Spleen (tissue), 11 donors: ENCODE results near the gene PDE4A. TPM values are rescaled to one million over a fixed set of nuclear protein-coding genes. Genes with fewer than 3 reads are reported as not detected.
A peak's percentile ranks its signal among the peaks of the same experiment; 100 is the strongest.
"Not testable (repeated sequence)": the region's sequence is repeated elsewhere in the genome, so short reads cannot be mapped to it uniquely, and the experiment has no call there.

ENCODE experiments used
- DNase-seq: peaks from one replicate; pipeline ENCODE4 v3.0.0-alpha.2; 2020
- H3K27ac ChIP-seq, 8 donors: fragments of 200-600 bp; sonication (generic) in 7 of 8; 1 replicate in 4 of 8; 2 replicates in 4 of 8; pipeline versions ENCODE4 v1.5.0 to v1.8.0; 2016 to 2021; ENCODE audit warnings: inconsistent platforms in 4 of 8, mild to moderate bottlenecking in 4 of 8, moderate library complexity in 1 of 8
- H3K27me3 ChIP-seq, 7 donors: fragments of 200-600 bp; sonication (generic) in 6 of 7; replicated peaks in 1 of 7; 1 replicate in 4 of 7; 2 replicates in 3 of 7; pipeline versions ENCODE4 v1.5.0 to v1.8.0; 2016 to 2021; ENCODE audit warnings: inconsistent platforms in 3 of 7, mild to moderate bottlenecking in 1 of 7
- H3K36me3 ChIP-seq, 6 donors: fragments of 200-600 bp; sonication (generic) in 5 of 6; 1 replicate in 4 of 6; 2 replicates in 2 of 6; pipeline versions ENCODE4 v1.5.0 to v1.8.0; 2016 to 2021; ENCODE audit warnings: inconsistent platforms in 2 of 6
- H3K4me1 ChIP-seq, 6 donors: fragments of 200-600 bp; sonication (generic) in 5 of 6; 1 replicate in 3 of 6; 2 replicates in 3 of 6; pipeline versions ENCODE4 v1.5.0 to v1.8.0; 2016 to 2021; ENCODE audit warnings: inconsistent platforms in 3 of 6
- H3K4me3 ChIP-seq, 8 donors: fragments of 200-600 bp; sonication (generic) in 7 of 8; 1 replicate in 4 of 8; 2 replicates in 4 of 8; pipeline versions ENCODE4 v1.5.0 to v1.8.0; 2016 to 2021; ENCODE audit warnings: inconsistent platforms in 4 of 8, mild to moderate bottlenecking in 4 of 8, moderate library complexity in 2 of 8
- H3K9me3 ChIP-seq, 8 donors: fragments of 200-600 bp; sonication (generic) in 7 of 8; 1 replicate in 4 of 8; 2 replicates in 4 of 8; pipeline versions ENCODE4 v1.5.0 to v1.8.0; 2016 to 2021; ENCODE audit warnings: inconsistent platforms in 4 of 8
- CTCF ChIP-seq, 11 experiments: fragments of 200-600 bp in 7 of 11; fragments of 450-650 bp in 4 of 11; sonication (generic) in 4 of 11; IDR thresholded peaks in 8 of 11; conservative IDR thresholded peaks in 3 of 11; 1 replicate in 7 of 11; 2 replicates in 4 of 11; pipeline versions ENCODE4 v1.4.0 to v1.8.0; 2016 to 2021; ENCODE audit warnings: antibody characterized with exemption in 11 of 11, inconsistent platforms in 4 of 11, mild to moderate bottlenecking in 1 of 11
- POLR2A ChIP-seq, 3 donors: fragments of 450-650 bp; IDR thresholded peaks; one replicate each; pipeline ENCODE4 v1.5.1; 2017; ENCODE audit warnings: antibody characterized with exemption in 3 of 3, mild to moderate bottlenecking in 1 of 3
- POLR2AphosphoS5 ChIP-seq, 3 donors: sonication (generic); formaldehyde crosslinking; IDR thresholded peaks; one replicate each; pipeline ENCODE4 v1.5.1; 2017; ENCODE audit warnings: antibody characterized with exemption in 3 of 3
- WGBS, 5 donors: extraction: QIAGEN DNeasy Blood & Tissue Kit in 3 of 5; methylation state at CpG; one replicate each; pipeline versions ENCODE4 v1.1.5 to v1.1.7; 2013 to 2018; 5-methylcytosine and 5-hydroxymethylcytosine counted together
- intact Hi-C: fragments of 100-400 bp; cut with DNase I; formaldehyde crosslinking; loops from one replicate; pipeline ENCODE4 v1.15.0; 2023; ENCODE audit warnings: low total_unique reads
- polyA plus RNA-seq, 3 donors: library from polyadenylated mRNA; stranded (reverse); fragments of 200-250 nt; gene quantifications; one replicate each; pipeline ENCODE4 v1.2.1, GENCODE V29; 2013
- total RNA-seq, 7 donors: library from RNA; depleted of rRNA in 3 of 7; stranded (reverse); fragments of >200 nt in 3 of 7; fragmentation: NEBNext Ultra II Directional in 4 of 7; extraction: Animal tissue kit (Norgen Biotek cat#: 25700) in 4 of 7; gene quantifications; one replicate each; pipeline versions ENCODE4 v1.1.0 to v1.2.1, GENCODE V29; 2016 to 2021
- donor health status: healthy with polysubstance abuse.
- donor health status: DM: no; HTN: no; CAD: no; lungs with moderate emphysema.
- donor health status: DM: no; HTN: no; CAD: no.
- donor health status: Bipolar disorder and iron deficiency.
- donor health status: healthy.
- donor health status: DM: no; HTN: no; CAD: no.
- donor health status: DM: yes; HTN: yes; CAD: no.

Gene PDE4A
- total and polyA plus RNA-seq, 10 donors, result 2.1 to 17.3 (median 12.7) TPM

- Histone ChIP-seq H3K27ac (no peak overlapping the region), H3K36me3 (peaks cover 0 to 58% (median 22%) of the 10 kb centered on the region in 6 donors), H3K4me3 (no peak overlapping the region), H3K27me3 (no peaks in the 10 kb centered on the region), H3K4me1 (peaks cover 10 to 76% (median 41%) of the 10 kb centered on the region in 6 donors), H3K9me3 (no peaks in the 10 kb centered on the region)
- intact Hi-C loops, result no loop called here
- 79 to 96% (median 93%) methylated on average over 5 to 8 of the region's 8 CpGs for WGBS, 5 donors
- TF ChIP-seq CTCF (IDR thresholded peaks at IDR 0.05 in 8 of 11, conservative IDR thresholded peaks at IDR 0.05 in 3 of 11), result no peak
- DNase-seq, result no peak
Measured at GRCh38 chr19:10378124-10378523, 42.2 kb upstream of the PDE4A start.

GRCh38 chr19:10379880-10380312 lies 40.4 kb upstream of the PDE4A start:
- peaks cover 0 to 43% (median 18%) of the 10 kb centered on the region in 6 donors for H3K36me3 ChIP-seq
- no peaks in the 10 kb centered on the region for H3K27me3 ChIP-seq
- H3K4me3 ChIP-seq, result peak overlapping the region; percentile 61 to 95 (median 81)
- peaks cover 10 to 60% (median 29%) of the 10 kb centered on the region in 6 donors for H3K4me1 ChIP-seq
- no peak for DNase-seq
- H3K9me3 ChIP-seq, result no peaks in the 10 kb centered on the region
- TF ChIP-seq POLR2A (IDR thresholded peaks at IDR 0.05), result no peak
- no peak for TF ChIP-seq CTCF (IDR thresholded peaks at IDR 0.05 in 8 of 11, conservative IDR thresholded peaks at IDR 0.05 in 3 of 11)
- TF ChIP-seq POLR2AphosphoS5 (IDR thresholded peaks at IDR 0.05), result no peak
- intact Hi-C loops, result no loop called here
- WGBS, 5 donors, result 0 to 3% (median 1%) methylated on average over 8 to 10 of the region's 10 CpGs
- peak overlapping the region; percentile 86 to 97 (median 92) for H3K27ac ChIP-seq

GRCh38 chr19:10380313-10381102 lies 39.8 kb upstream of the PDE4A start, which contains the start of gene TYK2:
Gene TYK2 (minus strand): TSS chr19:10380572. CDS start chr19:10378406, 2,166 bp downstream.
- peak; percentile 98 for DNase-seq
- Histone ChIP-seq H3K36me3 (peaks cover 0 to 37% (median 13%) of the 10 kb centered on the region in 6 donors), H3K4me1 (peaks cover 10 to 54% (median 28%) of the 10 kb centered on the region in 6 donors), H3K27me3 (no peaks in the 10 kb centered on the region), H3K27ac (peak within 1 kb of the TSS; percentile 86 to 97 (median 92)), H3K9me3 (no peaks in the 10 kb centered on the region), H3K4me3 (peak within 1 kb of the TSS; percentile 61 to 95 (median 81))
- intact Hi-C loops, result no loop called here
- TF ChIP-seq POLR2A (IDR thresholded peaks at IDR 0.05) (peak; percentile 10 to 48 (median 25)), POLR2AphosphoS5 (IDR thresholded peaks at IDR 0.05) (peak; percentile 90 to 93 (median 93)), CTCF (IDR thresholded peaks at IDR 0.05 in 8 of 11, conservative IDR thresholded peaks at IDR 0.05 in 3 of 11) (peak in 1 of 11 experiments; percentile 30)
- WGBS, 5 donors, result 0 to 2% (median 0%) methylated on average over 42 to 58 of the region's 58 CpGs

- intact Hi-C loops, DNase-seq, H3K9me3 ChIP-seq, H3K27me3 ChIP-seq, H3K4me3 ChIP-seq: not testable (repeated sequence)
- WGBS, 5 donors, result 85 to 92% (median 89%) methylated on average over 8 of the region's 8 CpGs
- Histone ChIP-seq H3K4me1 (peaks cover 10 to 47% (median 28%) of the 10 kb centered on the region in 6 donors), H3K27ac (peak overlapping the region in 2 of 8 donors; percentile 18 to 48), H3K36me3 (peaks cover 0 to 11% (median 5%) of the 10 kb centered on the region in 6 donors)
Measured at GRCh38 chr19:10383223-10383499, 37.2 kb upstream of the PDE4A start.
